H1 (cell line): ENCODE measurements around the gene PXDN. TPM values are rescaled to one million over a fixed set of nuclear protein-coding genes. Genes with fewer than 3 reads are reported as not detected.
"Not testable (repeated sequence)": the region's sequence is repeated elsewhere in the genome, so short reads cannot be mapped to it uniquely, and the experiment has no call there.

ENCODE experiments used
- CTCF ChIA-PET: fragments of 300-600 bp; sonication (Branson Sonifier 250); formaldehyde crosslinking; loops from one replicate; lab custom pipeline; 2021; ENCODE audit not compliant: partially characterized antibody; lab: Charles Lee
- POLR2A ChIA-PET: fragments of 300-600 bp; sonication (Branson Sonifier 250); formaldehyde crosslinking; loops from one replicate; lab custom pipeline; 2021; ENCODE audit warnings: inconsistent platforms; ENCODE audit not compliant: partially characterized antibody; lab: Charles Lee
- DNase-seq, 2 experiments: peaks; one replicate each; pipeline versions ENCODE4 v3.0.0 to v3.0.0-alpha.2; 2010 to 2022; ENCODE audit warnings: low spot score in 2 of 2, low read depth in 1 of 2, mixed read lengths in 1 of 2
- FAIRE-seq: peaks from 2 replicates; lab custom pipeline; 2011; peaks lifted over from hg19 to GRCh38; lab: Jason Lieb, UNC
- H2AFZ ChIP-seq: 2 replicates; pipeline ENCODE4 v1.8.1; 2012; ENCODE audit warnings: low read length, inconsistent platforms
- H2AK5ac ChIP-seq: 2 replicates; pipeline ENCODE4 v1.6.1; 2013; ENCODE audit warnings: low read depth, low read length
- H2BK120ac ChIP-seq: replicated peaks from 2 replicates; pipeline ENCODE3; 2013; ENCODE audit warnings: low read depth, low read length, inconsistent platforms
- H2BK12ac ChIP-seq: 2 replicates; pipeline ENCODE4 v1.6.1; 2013; ENCODE audit warnings: low read depth, low read length
- H2BK15ac ChIP-seq: 2 replicates; pipeline ENCODE4 v1.6.1; 2013; ENCODE audit warnings: low read length
- H2BK20ac ChIP-seq: 2 replicates; pipeline ENCODE4 v1.6.1; 2013; ENCODE audit warnings: low read length
- H2BK5ac ChIP-seq: 2 replicates; pipeline ENCODE4 v1.6.1; 2013; ENCODE audit warnings: low read depth, low read length
- H3K14ac ChIP-seq: 2 replicates; pipeline ENCODE4 v1.6.1; 2013; ENCODE audit warnings: inconsistent platforms; ENCODE audit not compliant: insufficient read length
- H3K18ac ChIP-seq: 2 replicates; pipeline ENCODE4 v1.6.1; 2013; ENCODE audit warnings: low read length; ENCODE audit errors: extremely low read depth
- H3K23ac ChIP-seq: 2 replicates; pipeline ENCODE4 v1.6.1; 2013; ENCODE audit warnings: inconsistent platforms; ENCODE audit not compliant: insufficient read length
- H3K23me2 ChIP-seq: 2 replicates; pipeline ENCODE4 v1.6.1; 2013; ENCODE audit warnings: low read depth, low read length
- H3K27ac ChIP-seq: 2 replicates; pipeline ENCODE4 v1.6.1; 2011; ENCODE audit warnings: low read depth, low read length, inconsistent platforms
- H3K27me3 ChIP-seq, 4 experiments: replicated peaks in 1 of 4; 1 replicate in 1 of 4; 2 replicates in 3 of 4; pipeline versions ENCODE4 v1.6.1 to v1.8.1; 2011 to 2013; ENCODE audit warnings: low read length in 3 of 4, mild to moderate bottlenecking in 3 of 4, inconsistent platforms in 2 of 4, mixed read lengths in 2 of 4, moderate library complexity in 1 of 4; ENCODE audit not compliant: control insufficient read depth in 3 of 4, insufficient read depth in 3 of 4; ENCODE audit errors: extremely low read depth in 1 of 4
- H3K36me3 ChIP-seq, 4 experiments: 2 replicates each; pipeline versions ENCODE4 v1.6.1 to v1.8.1; 2011 to 2013; ENCODE audit warnings: mild to moderate bottlenecking in 4 of 4, low read length in 3 of 4, moderate library complexity in 2 of 4, control low read depth in 1 of 4, inconsistent platforms in 1 of 4; ENCODE audit not compliant: insufficient read depth in 4 of 4, control insufficient read depth in 2 of 4
- H3K4ac ChIP-seq: replicated peaks from 2 replicates; pipeline ENCODE3; 2013; ENCODE audit warnings: low read length, low read depth, mixed read lengths, inconsistent platforms; ENCODE audit not compliant: insufficient read length
- H3K4me1 ChIP-seq, 4 experiments: replicated peaks in 1 of 4; 1 replicate in 1 of 4; 2 replicates in 3 of 4; pipeline versions ENCODE4 v1.6.1 to v1.8.1; 2011 to 2013; ENCODE audit warnings: low read length in 3 of 4, inconsistent platforms in 2 of 4, mixed read lengths in 1 of 4; ENCODE audit not compliant: insufficient read depth in 4 of 4, control insufficient read depth in 3 of 4
- H3K4me2 ChIP-seq, 2 experiments: 2 replicates each; pipeline versions ENCODE4 v1.6.1 to v1.8.1; 2011 to 2013; ENCODE audit warnings: low read depth in 2 of 2, low read length in 2 of 2, control low read depth in 1 of 2, inconsistent platforms in 1 of 2, mild to moderate bottlenecking in 1 of 2; ENCODE audit not compliant: insufficient read depth in 1 of 2
- H3K4me3 ChIP-seq, 4 experiments: fragments of 200-600, 300-600 bp in 1 of 4; sonication (generic), shearing (Covaris generic), sonication (Bioruptor Twin) in 1 of 4; 2 replicates each; pipeline versions ENCODE4 v1.5.1 to v1.8.1; 2011 to 2016; ENCODE audit warnings: low read length in 4 of 4, low read depth in 3 of 4, control low read depth in 2 of 4, inconsistent platforms in 2 of 4, mild to moderate bottlenecking in 2 of 4, mixed read lengths in 1 of 4, moderate library complexity in 1 of 4; ENCODE audit not compliant: insufficient read depth in 2 of 4; ENCODE audit errors: extremely low read depth in 1 of 4
- H3K56ac ChIP-seq: replicated peaks from 2 replicates; pipeline ENCODE3; 2013; ENCODE audit warnings: low read depth, mild to moderate bottlenecking, mixed read lengths, low read length, inconsistent platforms; ENCODE audit not compliant: insufficient read length
- H3K79me1 ChIP-seq: 2 replicates; pipeline ENCODE4 v1.6.1; 2013; ENCODE audit warnings: low read depth, low read length, control low read depth
- H3K79me2 ChIP-seq, 2 experiments: 2 replicates each; pipeline versions ENCODE4 v1.6.1 to v1.8.1; 2012 to 2013; ENCODE audit warnings: low read length in 2 of 2, mild to moderate bottlenecking in 2 of 2, inconsistent platforms in 1 of 2; ENCODE audit not compliant: insufficient read depth in 2 of 2, control insufficient read depth in 1 of 2
- H3K9ac ChIP-seq, 4 experiments: replicated peaks in 1 of 4; 1 replicate in 1 of 4; 2 replicates in 3 of 4; pipeline versions ENCODE4 v1.6.1 to v1.8.1; 2011 to 2013; ENCODE audit warnings: low read depth in 3 of 4, low read length in 3 of 4, control low read depth in 2 of 4, mild to moderate bottlenecking in 2 of 4, moderate library complexity in 2 of 4, inconsistent platforms in 1 of 4; ENCODE audit errors: extremely low read depth in 1 of 4
- H3K9me3 ChIP-seq, 2 experiments: 2 replicates each; pipeline versions ENCODE4 v1.6.1 to v1.8.1; 2012 to 2013; ENCODE audit warnings: mild to moderate bottlenecking in 2 of 2, moderate library complexity in 2 of 2, control low read depth in 1 of 2, inconsistent platforms in 1 of 2, low read depth in 1 of 2, low read length in 1 of 2, mixed read lengths in 1 of 2; ENCODE audit not compliant: insufficient read depth in 2 of 2
- H4K20me1 ChIP-seq, 2 experiments: replicated peaks in 1 of 2; 2 replicates each; pipeline versions ENCODE3 to v1.8.1; 2011 to 2013; ENCODE audit warnings: inconsistent platforms in 2 of 2, low read length in 2 of 2, mild to moderate bottlenecking in 1 of 2; ENCODE audit not compliant: insufficient read depth in 2 of 2, control insufficient read depth in 1 of 2
- H4K5ac ChIP-seq: 2 replicates; pipeline ENCODE4 v1.6.1; 2013; ENCODE audit warnings: low read length, low read depth, mixed read lengths, inconsistent platforms; ENCODE audit not compliant: insufficient read length
- H4K8ac ChIP-seq: 2 replicates; pipeline ENCODE4 v1.8.0; 2013; ENCODE audit warnings: mild to moderate bottlenecking, moderate library complexity, low read length, inconsistent platforms; ENCODE audit not compliant: insufficient read depth; ENCODE audit errors: extremely low read depth
- H4K91ac ChIP-seq: replicated peaks from 2 replicates; pipeline ENCODE3; 2013; ENCODE audit warnings: low read length, mixed read lengths, inconsistent platforms; ENCODE audit not compliant: insufficient read length
- whole genome bisulfite sequencing, 2 experiments: shearing (Covaris generic) in 1 of 2; methylation state at CpG; one replicate each; pipeline versions ENCODE4 v1.1.6 to v1.1.7; 2013 to 2015; ENCODE audit warnings: low lambda C conversion rate in 2 of 2, mixed read lengths in 2 of 2, inconsistent platforms in 1 of 2, low coverage in 1 of 2, missing lambda C conversion rate in 1 of 2; ENCODE audit not compliant: insufficient replicate concordance in 2 of 2, insufficient coverage in 1 of 2, insufficient read length in 1 of 2; ENCODE audit errors: extremely low coverage in 1 of 2, missing lambda C conversion rate in 1 of 2; 5-methylcytosine and 5-hydroxymethylcytosine counted together
- polyA plus RNA-seq, 7 experiments: library from polyadenylated mRNA; depleted of rRNA in 3 of 7; stranded (reverse) in 5 of 7; unstranded in 2 of 7; fragments of >200 nt in 5 of 7; fragments of 200-250 nt in 2 of 7; gene quantifications; 1 replicate in 5 of 7; 2 replicates in 1 of 7; 4 replicates in 1 of 7; pipeline versions ENCODE4 v1.2.1 to v1.2.3, GENCODE V29; 2011 to 2013; ENCODE audit warnings: missing spikeins in 2 of 7, mixed read lengths in 2 of 7
- total RNA-seq: library from RNA; stranded (reverse); fragmentation: NEBNext Ultra II Directional; extraction: Animal tissue kit (Norgen Biotek cat#: 25700); gene quantifications from 2 replicates; pipeline ENCODE4 v1.2.1, GENCODE V29; 2021

Gene PXDN
- total and polyA plus RNA-seq, 2 of the 8 experiments (the other 6 are each of a cell fraction or from before 2014, with no cell fraction given), result 104 to 141 TPM

- FAIRE-seq, DNase-seq, H3K9ac ChIP-seq, H3K27ac ChIP-seq, H2BK5ac ChIP-seq, H3K36me3 ChIP-seq, H3K4me2 ChIP-seq, H3K9me3 ChIP-seq, H3K56ac ChIP-seq, H3K27me3 ChIP-seq, H3K14ac ChIP-seq, H2AK5ac ChIP-seq, H3K23ac ChIP-seq, H2BK20ac ChIP-seq, H2BK12ac ChIP-seq, H4K8ac ChIP-seq, H2BK15ac ChIP-seq, H3K4me3 ChIP-seq, H3K4ac ChIP-seq, H4K5ac ChIP-seq, H4K91ac ChIP-seq, H3K18ac ChIP-seq, H2AFZ ChIP-seq, H2BK120ac ChIP-seq: not testable (repeated sequence)
- peaks cover 0 to 67% of the 10 kb centered on the region in 2 experiments; a peak in 3 of 4 replicates for H3K79me2 ChIP-seq
- H4K20me1 ChIP-seq, result peaks cover 8 to 28% of the 10 kb centered on the region in 2 experiments
- H3K79me1 ChIP-seq, result peaks cover 31% of the 10 kb centered on the region
- ChIA-PET POLR2A (interaction anchor here (1.0 to 3.9 kb wide), 3 partner anchors 8 to 14 kb away, joined by 3 to 10 read pairs (median 6); no protein-coding TSS in a partner anchor), CTCF (interaction anchor here (0.6 to 1.2 kb wide), 3 partner anchors 13 to 133 kb away, joined by 3 to 4 read pairs (median 3); no protein-coding TSS in a partner anchor)
- peaks cover 0 to 22% (median 1%) of the 10 kb centered on the region in 4 experiments; a peak in 5 of 7 replicates for H3K4me1 ChIP-seq
- WGBS, 2 experiments, result 81% methylated on average over 2 of the region's 2 CpGs; no CpG with 5 or more reads in 1 of the 2 experiments
- H3K23me2 ChIP-seq, result peaks cover 11% of the 10 kb centered on the region; the same call in 1 of the 2 replicates
Observed at GRCh38 chr2:1716014-1716305, 28.4 kb downstream of the PXDN start.
